A673 (cell line): Measurements from ENCODE around the gene AJUBA. TPM values are rescaled to one million over a fixed set of nuclear protein-coding genes. Genes with fewer than 3 reads are reported as not detected.

Source experiments
- BruUV-seq: library from RNA; stranded (reverse); fragments of 400-500 nt; replicated peaks from 2 replicates; lab custom pipeline; 2021; lab: Mats Ljungman, UMichigan
- CTCF ChIA-PET: fragments of 300-600 bp; sonication (Branson Sonifier 250); formaldehyde crosslinking; loops from one replicate; lab custom pipeline; 2022; ENCODE audit warnings: antibody characterized with exemption; lab: Charles Lee
- POLR2A ChIA-PET: fragments of 300-600 bp; sonication (Branson Sonifier 250); formaldehyde crosslinking; loops from one replicate; lab custom pipeline; 2022; ENCODE audit warnings: antibody characterized with exemption; ENCODE audit not compliant: low non-redundant PET; lab: Charles Lee
- DNase-seq: peaks from one replicate; pipeline ENCODE4 v3.0.0-alpha.2; 2015; ENCODE audit warnings: low spot score
- H3K27ac ChIP-seq: fragments of 200-600 bp; sonication (generic); 2 replicates; pipeline ENCODE4 v1.5.1; 2016; ENCODE audit warnings: mixed run types, low read depth, mild to moderate bottlenecking, mixed read lengths, antibody characterized with exemption, low read length; ENCODE audit not compliant: poor library complexity, severe bottlenecking
- H3K27me3 ChIP-seq: fragments of 200-600 bp; sonication (generic); replicated peaks from 2 replicates; pipeline ENCODE4 v1.6.1; 2017; ENCODE audit warnings: mixed run types, low read depth, mild to moderate bottlenecking, mixed read lengths, antibody characterized with exemption, low read length; ENCODE audit not compliant: insufficient read depth, poor library complexity
- H3K36me3 ChIP-seq: fragments of 200-600 bp; sonication (generic); 2 replicates; pipeline ENCODE4 v1.6.1; 2016; ENCODE audit warnings: mixed run types, mild to moderate bottlenecking, mixed read lengths, antibody characterized with exemption, low read length; ENCODE audit not compliant: insufficient read depth, poor library complexity, severe bottlenecking
- H3K4me1 ChIP-seq: fragments of 200-600 bp; sonication (generic); 2 replicates; pipeline ENCODE4 v1.6.1; 2017; ENCODE audit warnings: mixed run types, mild to moderate bottlenecking, mixed read lengths, antibody characterized with exemption, low read length; ENCODE audit not compliant: insufficient read depth, poor library complexity, severe bottlenecking
- H3K4me3 ChIP-seq: fragments of 200-600 bp; sonication (generic); 2 replicates; pipeline ENCODE4 v1.5.1; 2016; ENCODE audit warnings: low read depth, mixed run types, mild to moderate bottlenecking, mixed read lengths, low read length; ENCODE audit not compliant: poor library complexity, severe bottlenecking
- H3K9me3 ChIP-seq: fragments of 200-600 bp; sonication (generic); 2 replicates; pipeline ENCODE4 v1.6.1; 2016; ENCODE audit warnings: mixed run types, low read depth, mild to moderate bottlenecking, mixed read lengths, antibody characterized with exemption, low read length; ENCODE audit not compliant: poor library complexity, severe bottlenecking
- EZH2 ChIP-seq: fragments of 200-600 bp; sonication (generic); IDR thresholded peaks from 2 replicates; pipeline ENCODE4 v1.6.1; 2017; ENCODE audit warnings: borderline replicate concordance, low read depth, mild to moderate bottlenecking, mixed read lengths, antibody characterized with exemption, low read length; ENCODE audit not compliant: poor library complexity, severe bottlenecking
- intact Hi-C: fragments of 100-400 bp; cut with micrococcal nuclease; formaldehyde crosslinking; loops from one replicate; pipeline ENCODE4 v1.10.0; 2022; ENCODE audit not compliant: unreplicated experiment
- total RNA-seq: library from RNA; stranded (reverse); gene quantifications from 2 replicates; pipeline ENCODE4 v1.2.3, GENCODE V29; 2021
- TF ChIP-seq, protein P1 (sequence below): fragments of 300-800, 200-600 bp; sonication (generic); conservative IDR thresholded peaks from 2 replicates; pipeline ENCODE4 v1.5.1; 2017; ENCODE audit warnings: low read depth, mild to moderate bottlenecking, antibody characterized with exemption, low read length, moderate library complexity, mixed read lengths

Gene AJUBA
- total RNA-seq, 1 experiment from 2014 or later = 43.6 TPM

DNA sequence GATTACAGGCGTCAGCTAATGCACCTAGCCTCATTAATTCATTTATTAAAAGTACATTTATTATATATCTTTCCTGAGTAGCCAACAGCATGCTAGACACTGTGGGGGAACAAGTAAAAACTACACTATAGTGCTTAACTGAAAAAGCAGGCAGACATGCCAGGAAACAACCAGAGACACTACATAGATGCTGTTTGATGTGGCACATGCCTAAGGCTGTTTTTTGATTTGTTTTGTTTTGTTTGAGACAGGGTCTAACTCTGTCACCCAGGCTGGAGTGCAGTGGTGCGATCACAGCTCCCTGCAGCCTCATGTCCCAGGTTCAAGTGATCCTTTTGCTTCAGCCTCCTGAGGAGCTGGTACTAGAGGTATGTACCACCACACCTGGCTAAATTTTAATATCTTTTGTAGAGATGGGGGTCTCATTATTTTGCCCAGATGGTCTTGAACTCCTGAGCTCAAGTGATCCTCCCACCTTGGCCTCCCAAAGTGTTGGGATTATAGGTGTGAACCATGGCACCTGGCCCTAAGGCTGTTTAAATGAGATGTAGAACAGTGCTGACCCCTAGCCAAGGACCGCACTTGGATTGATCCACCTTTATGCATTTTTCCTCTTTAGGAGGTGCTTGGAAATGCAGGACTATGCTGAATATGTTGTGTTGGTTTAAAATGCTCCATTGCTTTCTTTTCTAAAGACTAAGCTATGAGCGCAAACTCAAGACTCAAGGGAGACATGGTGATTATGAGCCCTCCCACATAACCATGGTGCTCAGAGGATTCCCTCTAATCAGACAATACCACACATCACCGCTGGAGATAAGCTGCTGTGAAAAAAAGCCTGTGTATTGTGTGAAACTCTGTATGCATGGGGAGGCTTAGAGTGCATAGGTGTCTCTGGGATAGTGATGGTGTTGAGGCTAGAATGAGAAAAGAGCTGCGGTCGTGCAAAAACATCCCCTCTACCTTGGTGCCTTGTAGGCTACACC lies 38.1 kb upstream of the AJUBA start:
- no peaks in the 10 kb centered on the region for H3K9me3 ChIP-seq
- BruUV-seq = no TSS peak
- H3K36me3 ChIP-seq = no peaks in the 10 kb centered on the region
- intact Hi-C loops = no loop called here
- peaks cover 51% of the 10 kb centered on the region for H3K4me1 ChIP-seq
- ChIA-PET POLR2A (no interaction called here), CTCF (interaction anchor here (0.7 kb wide), 1 partner anchor 180 kb away, joined by 3 read pairs; no protein-coding TSS in a partner anchor)
- H3K27ac ChIP-seq = peak overlapping the region; percentile 95
- no peaks in the 10 kb centered on the region for H3K27me3 ChIP-seq
- DNase-seq = peak; percentile 40
- H3K4me3 ChIP-seq = no peak overlapping the region
- TF ChIP-seq, protein P1, sequence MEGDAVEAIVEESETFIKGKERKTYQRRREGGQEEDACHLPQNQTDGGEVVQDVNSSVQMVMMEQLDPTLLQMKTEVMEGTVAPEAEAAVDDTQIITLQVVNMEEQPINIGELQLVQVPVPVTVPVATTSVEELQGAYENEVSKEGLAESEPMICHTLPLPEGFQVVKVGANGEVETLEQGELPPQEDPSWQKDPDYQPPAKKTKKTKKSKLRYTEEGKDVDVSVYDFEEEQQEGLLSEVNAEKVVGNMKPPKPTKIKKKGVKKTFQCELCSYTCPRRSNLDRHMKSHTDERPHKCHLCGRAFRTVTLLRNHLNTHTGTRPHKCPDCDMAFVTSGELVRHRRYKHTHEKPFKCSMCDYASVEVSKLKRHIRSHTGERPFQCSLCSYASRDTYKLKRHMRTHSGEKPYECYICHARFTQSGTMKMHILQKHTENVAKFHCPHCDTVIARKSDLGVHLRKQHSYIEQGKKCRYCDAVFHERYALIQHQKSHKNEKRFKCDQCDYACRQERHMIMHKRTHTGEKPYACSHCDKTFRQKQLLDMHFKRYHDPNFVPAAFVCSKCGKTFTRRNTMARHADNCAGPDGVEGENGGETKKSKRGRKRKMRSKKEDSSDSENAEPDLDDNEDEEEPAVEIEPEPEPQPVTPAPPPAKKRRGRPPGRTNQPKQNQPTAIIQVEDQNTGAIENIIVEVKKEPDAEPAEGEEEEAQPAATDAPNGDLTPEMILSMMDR = no peak
- TF ChIP-seq EZH2 = no peak

DNA sequence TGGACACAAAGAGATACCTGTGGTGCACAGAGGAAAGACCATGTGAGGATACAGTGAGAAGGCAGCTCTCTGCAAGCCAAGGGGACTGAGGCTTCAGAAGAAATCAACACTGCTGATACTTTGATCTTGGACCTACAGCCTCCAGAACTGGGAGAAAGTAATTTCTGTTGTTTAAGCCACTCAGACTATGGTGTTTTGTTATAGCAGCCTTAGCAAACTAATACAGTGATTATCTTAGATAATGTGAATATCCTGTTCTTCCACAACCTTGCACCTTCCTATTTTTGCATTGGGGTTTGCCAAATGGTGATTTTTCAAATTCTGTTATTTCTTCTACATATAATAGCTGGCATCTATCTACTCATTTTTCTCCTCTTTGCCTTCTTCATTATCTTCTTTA lies 35.8 kb upstream of the AJUBA start:
- POLR2A ChIA-PET = no interaction called here
- Histone ChIP-seq H3K27me3 (no peaks in the 10 kb centered on the region), H3K4me3 (no peak overlapping the region), H3K4me1 (peaks cover 28% of the 10 kb centered on the region), H3K9me3 (no peaks in the 10 kb centered on the region), H3K36me3 (no peaks in the 10 kb centered on the region), H3K27ac (no peak overlapping the region)
- no TSS peak for BruUV-seq
- intact Hi-C loops = no loop called here
- no peak for DNase-seq
- CTCF ChIA-PET = no interaction called here
- TF ChIP-seq, protein P1 = no peak
- TF ChIP-seq EZH2 = no peak

DNA sequence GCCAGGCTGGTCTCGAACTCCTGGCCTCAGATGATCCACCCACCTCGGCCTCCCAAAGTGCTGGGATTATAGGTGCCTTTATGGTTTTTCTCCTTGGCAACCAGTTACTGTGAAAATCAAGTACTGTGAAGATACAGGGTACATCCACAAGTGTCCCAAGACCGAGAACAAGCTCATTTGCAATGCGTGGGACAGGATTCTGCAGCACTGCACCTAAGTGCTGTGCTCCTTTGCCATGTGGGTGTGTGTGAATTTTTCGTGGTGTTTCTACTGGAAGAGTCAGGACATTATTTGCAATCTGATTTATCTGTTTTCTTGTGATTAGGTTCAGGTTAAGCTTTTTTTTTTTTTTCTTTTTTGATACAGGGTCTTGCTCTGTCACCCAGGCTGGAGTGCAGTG lies 34.7 kb upstream of the AJUBA start:
- H3K4me3 ChIP-seq = no peak overlapping the region
- no peaks in the 10 kb centered on the region for H3K27me3 ChIP-seq
- no peak for TF ChIP-seq EZH2
- TF ChIP-seq, protein P1 = no peak
- CTCF ChIA-PET = no interaction called here
- no peak overlapping the region for H3K27ac ChIP-seq
- POLR2A ChIA-PET = interaction anchor here (0.7 kb wide), 1 partner anchor 267 kb away, joined by 8 read pairs; no protein-coding TSS in a partner anchor
- H3K4me1 ChIP-seq = peaks cover 18% of the 10 kb centered on the region
- intact Hi-C loops = no loop called here
- H3K36me3 ChIP-seq = no peaks in the 10 kb centered on the region
- no peaks in the 10 kb centered on the region for H3K9me3 ChIP-seq
- no TSS peak for BruUV-seq
- no peak for DNase-seq
